ENCODE data around the gene MEI4.
"Not testable (repeated sequence)": the region's sequence is repeated elsewhere in the genome, so short reads cannot be mapped to it uniquely, and the experiment has no call there.

The MEI4 gene

GRCh38 chr6:77678048-77678447 lies 25.2 kb downstream of the MEI4 start:
- no peak for DNase-seq (ENCODE audit: low read depth in 2 of 2)

- no peak for DNase-seq (ENCODE audit: low read depth in 2 of 2)
These were observed 30.7 kb downstream of the MEI4 start for GRCh38 chr6:77683515-77683914.

GRCh38 chr6:77686931-77687330 lies 34.1 kb downstream of the MEI4 start:
- no peak for DNase-seq (ENCODE audit: low read depth in 2 of 2)

GRCh38 chr6:77688649-77689048 lies 35.8 kb downstream of the MEI4 start:
- no peak for DNase-seq (ENCODE audit: low read depth in 2 of 2)

GRCh38 chr6:77700095-77700494 lies 47.3 kb downstream of the MEI4 start:
- DNase-seq (ENCODE audit: low read depth in 2 of 2) = not testable (repeated sequence)

- no peak for DNase-seq (ENCODE audit: low read depth in 2 of 2)
These were observed 54.8 kb downstream of the MEI4 start for GRCh38 chr6:77707603-77708002.

GRCh38 chr6:77715588-77715987 lies 62.7 kb downstream of the MEI4 start:
- DNase-seq (ENCODE audit: low read depth in 2 of 2) = no peak

GRCh38 chr6:77716311-77716710 lies 63.5 kb downstream of the MEI4 start:
- DNase-seq (ENCODE audit: low read depth in 2 of 2) = no peak

GRCh38 chr6:77736010-77736409 lies 83.2 kb downstream of the MEI4 start:
- DNase-seq (ENCODE audit: low read depth in 2 of 2) = not testable (repeated sequence)

GRCh38 chr6:77740380-77740779 lies 87.5 kb downstream of the MEI4 start:
- no peak for DNase-seq (ENCODE audit: low read depth in 2 of 2)

- DNase-seq (ENCODE audit: low read depth in 2 of 2) = not testable (repeated sequence)
These were observed 99.3 kb downstream of the MEI4 start for GRCh38 chr6:77752156-77752555.

GRCh38 chr6:77762386-77762785 lies 109.5 kb downstream of the MEI4 start:
- no peak for DNase-seq (ENCODE audit: low read depth in 2 of 2)

GRCh38 chr6:77763124-77763523 lies 110.3 kb downstream of the MEI4 start:
- no peak for DNase-seq (ENCODE audit: low read depth in 2 of 2)

GRCh38 chr6:77764364-77764763 lies 111.5 kb downstream of the MEI4 start:
- no peak for DNase-seq (ENCODE audit: low read depth in 2 of 2)

GRCh38 chr6:77773157-77773822 lies 120.5 kb downstream of the MEI4 start:
- DNase-seq (ENCODE audit: low read depth in 2 of 2) = no peak

- DNase-seq (ENCODE audit: low read depth in 2 of 2) = no peak
These were observed 121.6 kb downstream of the MEI4 start for GRCh38 chr6:77774457-77774856.

GRCh38 chr6:77776441-77776840 lies 123.6 kb downstream of the MEI4 start:
- no peak for DNase-seq (ENCODE audit: low read depth in 2 of 2)

GRCh38 chr6:77778527-77778926 lies 125.7 kb downstream of the MEI4 start:
- DNase-seq (ENCODE audit: low read depth in 2 of 2) = no peak

GRCh38 chr6:77786935-77787629 lies 134.2 kb downstream of the MEI4 start:
- no peak for DNase-seq (ENCODE audit: low read depth in 2 of 2)

- DNase-seq (ENCODE audit: low read depth in 2 of 2) = no peak
These were observed 144.3 kb downstream of the MEI4 start for GRCh38 chr6:77796824-77797809.

GRCh38 chr6:77812304-77812703 lies 159.5 kb downstream of the MEI4 start:
- DNase-seq (ENCODE audit: low read depth in 2 of 2) = no peak

- DNase-seq (ENCODE audit: low read depth in 2 of 2) = no peak
These were observed 160.3 kb downstream of the MEI4 start for GRCh38 chr6:77813090-77813489.

Data from stimulated activated CD4-positive, alpha-beta T cell treated with anti-CD3 and anti-CD28 coated beads, Interleukin-1b, Interleukin-23, amount 100 ng/mL, for 4 hours (primary cell).